Calu3 (cell line): ENCODE measurements around the gene FERMT3. TPM values are rescaled to one million over a fixed set of nuclear protein-coding genes. Genes with fewer than 3 reads are reported as not detected.

Source experiments
- BruUV-seq: library from RNA; stranded (reverse); fragments of 400-500 nt; replicated peaks from 2 replicates; lab custom pipeline; 2021; lab: Mats Ljungman, UMichigan
- CTCF ChIA-PET: fragments of 300-600 bp; sonication (Branson Sonifier 250); formaldehyde crosslinking; loops from one replicate; lab custom pipeline; 2022; ENCODE audit warnings: antibody characterized with exemption; lab: Charles Lee
- DNase-seq: peaks from one replicate; pipeline ENCODE4 v3.0.0; 2022
- H3K27ac Mint-ChIP-seq: one replicate; pipeline ENCODE4 v1.8.0; 2022; ENCODE audit warnings: mixed read lengths; ENCODE audit not compliant: unreplicated experiment
- H3K27me3 Mint-ChIP-seq: one replicate; pipeline ENCODE4 v1.8.0; 2022; ENCODE audit warnings: mixed read lengths; ENCODE audit not compliant: unreplicated experiment
- H3K36me3 Mint-ChIP-seq: one replicate; pipeline ENCODE4 v1.8.0; 2022; ENCODE audit warnings: mild to moderate bottlenecking, moderate library complexity, mixed read lengths; ENCODE audit not compliant: insufficient read depth, unreplicated experiment
- H3K4me1 Mint-ChIP-seq: one replicate; pipeline ENCODE4 v1.8.0; 2022; ENCODE audit warnings: mild to moderate bottlenecking, low read depth, mixed read lengths; ENCODE audit not compliant: unreplicated experiment
- H3K4me3 Mint-ChIP-seq: one replicate; pipeline ENCODE4 v1.8.0; 2022; ENCODE audit warnings: mild to moderate bottlenecking, low read depth, moderate library complexity, mixed read lengths; ENCODE audit not compliant: unreplicated experiment
- H3K9me3 Mint-ChIP-seq: one replicate; pipeline ENCODE4 v1.8.0; 2022; ENCODE audit warnings: low read depth, mixed read lengths; ENCODE audit not compliant: unreplicated experiment
- CTCF ChIP-seq: fragments of 200-600 bp; IDR thresholded peaks from one replicate; pipeline ENCODE4 v1.8.0; 2022; ENCODE audit warnings: antibody characterized with exemption; ENCODE audit not compliant: unreplicated experiment
- intact Hi-C: fragments of 100-400 bp; cut with micrococcal nuclease; formaldehyde crosslinking; loops from one replicate; pipeline ENCODE4 v1.10.0; 2022; ENCODE audit not compliant: unreplicated experiment
- total RNA-seq: library from RNA; stranded (reverse); gene quantifications from 2 replicates; pipeline ENCODE4 v1.2.3, GENCODE V29; 2022

The FERMT3 gene
- total RNA-seq, 1 experiment from 2014 or later, result 16.6 TPM

- DNase-seq, result peak; percentile 97
- H3K4me1 Mint-ChIP-seq, result peaks cover 18% of the 10 kb centered on the region
- intact Hi-C loops, result loop anchor here (2.0 kb wide), 1 partner anchor 35 kb away; the partner anchor contains the start of gene ESRRA
- H3K4me3 Mint-ChIP-seq, result peak overlapping the region; percentile 94
- BruUV-seq, result TSS peak; percentile 41
- H3K36me3 Mint-ChIP-seq, result peaks cover 59% of the 10 kb centered on the region
- CTCF ChIA-PET, result interaction anchor here (0.6 to 2.6 kb wide), 8 partner anchors 18 to 1064 kb away, joined by 3 to 17 read pairs (median 4); partner anchors contain the start of genes DPF2, ESRRA, FKBP2 and PLCB3
- no peaks in the 10 kb centered on the region for H3K9me3 Mint-ChIP-seq
- no peak for TF ChIP-seq CTCF
- peak overlapping the region; percentile 97 for H3K27ac Mint-ChIP-seq
- H3K27me3 Mint-ChIP-seq, result no peaks in the 10 kb centered on the region
Measured at GRCh38 chr11:64269540-64270220, 63.2 kb downstream of the FERMT3 start.

Other genes starting within 250 kb of the FERMT3 start
- 313 and 325 TPM in 2 replicates for gene COX8A, start 232.1 kb upstream of the FERMT3 start, total RNA-seq
- gene OTUB1, start 220.3 kb upstream of the FERMT3 start, total RNA-seq, result 96.9 and 103 TPM in 2 replicates
- 0.09 and 0.10 TPM in 2 replicates for gene FLRT1, start 170.8 kb upstream of the FERMT3 start, total RNA-seq
- gene MACROD1, start 40.6 kb upstream of the FERMT3 start, total RNA-seq, result 35.7 and 38.0 TPM in 2 replicates
- gene STIP1, start 20.6 kb upstream of the FERMT3 start, total RNA-seq, result 344 and 391 TPM in 2 replicates
- 43.1 TPM in 2 replicates for gene TRPT1, start 19.5 kb downstream of the FERMT3 start, total RNA-seq
- gene NUDT22, start 19.6 kb downstream of the FERMT3 start, total RNA-seq, result 58.7 and 63.6 TPM in 2 replicates
- 26.6 and 28.0 TPM in 2 replicates for gene DNAJC4, start 23.8 kb downstream of the FERMT3 start, total RNA-seq
- 88.8 and 91.5 TPM in 2 replicates for gene VEGFB, start 27.9 kb downstream of the FERMT3 start, total RNA-seq
- 87.4 and 91.3 TPM in 2 replicates for gene FKBP2, start 34.4 kb downstream of the FERMT3 start, total RNA-seq
- 276 and 334 TPM in 2 replicates for gene PPP1R14B, start 40.2 kb downstream of the FERMT3 start, total RNA-seq
- gene PLCB3, start 44.8 kb downstream of the FERMT3 start, total RNA-seq, result 35.9 and 39.5 TPM in 2 replicates
- gene BAD, start 77.9 kb downstream of the FERMT3 start, total RNA-seq, result 30.2 and 33.6 TPM in 2 replicates
- gene GPR137, start 79.1 kb downstream of the FERMT3 start, total RNA-seq, result 33.3 and 37.0 TPM in 2 replicates
- not detected in 2 replicates for gene KCNK4, start 84.6 kb downstream of the FERMT3 start, total RNA-seq
- gene CATSPERZ, start 93.6 kb downstream of the FERMT3 start, total RNA-seq, result 0.85 TPM in 1 of 2 replicates, not detected in the other
- gene ESRRA, start 98.8 kb downstream of the FERMT3 start, total RNA-seq, result 53.4 and 59.7 TPM in 2 replicates
- 197 and 211 TPM in 2 replicates for gene TRMT112, start 110.8 kb downstream of the FERMT3 start, total RNA-seq
- 165 TPM in 2 replicates for gene PRDX5, start 111.4 kb downstream of the FERMT3 start, total RNA-seq
- 7.6 and 8.2 TPM in 2 replicates for gene CCDC88B, start 133.5 kb downstream of the FERMT3 start, total RNA-seq
- 46.0 and 56.5 TPM in 2 replicates for gene RPS6KA4, start 152.4 kb downstream of the FERMT3 start, total RNA-seq